Stimulated activated naive CD8-positive, alpha-beta T cell treated with anti-CD3 and anti-CD28 coated beads, Interleukin-15, amount 100 ng/mL, for 72 hours (primary cell): ENCODE measurements around the gene CCDC15.
A peak's percentile ranks its signal among the peaks of the same experiment; 100 is the strongest.
"Not testable (repeated sequence)": the region's sequence is repeated elsewhere in the genome, so short reads cannot be mapped to it uniquely, and the experiment has no call there.

Experiments
- ATAC-seq: fragments of 150-1000 bp; cut with Tn5 transposase; 2 replicates; pipeline ENCODE4 v1.10.0; 2021; ENCODE audit warnings: mild to moderate bottlenecking, moderate library complexity
- DNase-seq, 2 donors: peaks; one replicate each; pipeline ENCODE4 v3.0.0; 2021 to 2022
- H3K27ac Mint-ChIP-seq, 2 donors: one replicate each; pipeline ENCODE4 v1.8.0; 2022; ENCODE audit warnings: mild to moderate bottlenecking in 2 of 2, mixed read lengths in 2 of 2, moderate library complexity in 2 of 2
- H3K27me3 Mint-ChIP-seq: one replicate; pipeline ENCODE4 v1.8.0; 2022; ENCODE audit warnings: mixed read lengths
- H3K4me1 Mint-ChIP-seq: one replicate; pipeline ENCODE4 v1.8.0; 2022; ENCODE audit warnings: mild to moderate bottlenecking, mixed read lengths
- H3K4me3 Mint-ChIP-seq, 2 donors: one replicate each; pipeline ENCODE4 v1.8.0; 2022; ENCODE audit warnings: mild to moderate bottlenecking in 2 of 2, mixed read lengths in 2 of 2, moderate library complexity in 1 of 2
- H3K9me3 Mint-ChIP-seq, 2 donors: one replicate each; pipeline ENCODE4 v1.8.0; 2022; ENCODE audit warnings: mixed read lengths in 2 of 2

Gene CCDC15

GRCh38 chr11:125086633-125087296, 132.8 kb downstream of the CCDC15 start:
- Mint-ChIP-seq H3K27me3 (no peaks in the 10 kb centered on the region), H3K9me3 (no peaks in the 10 kb centered on the region), H3K27ac (peak overlapping the region; percentile 52 to 94), H3K4me3 (no peak overlapping the region), H3K4me1 (peaks cover 7% of the 10 kb centered on the region)
- DNase-seq (no peak), ATAC-seq (no peak)

- H3K9me3 Mint-ChIP-seq, result no peaks in the 10 kb centered on the region
- no peaks in the 10 kb centered on the region for H3K27me3 Mint-ChIP-seq
- ATAC-seq, result no peak
- peaks cover 7% of the 10 kb centered on the region for H3K4me1 Mint-ChIP-seq
- no peak for DNase-seq
- H3K27ac Mint-ChIP-seq, result no peak overlapping the region
- no peak overlapping the region for H3K4me3 Mint-ChIP-seq
Measured at GRCh38 chr11:125088123-125088522, 134.1 kb downstream of the CCDC15 start.

GRCh38 chr11:125088576-125089455, 134.8 kb downstream of the CCDC15 start:
- ATAC-seq (no peak), DNase-seq (no peak)
- H3K27me3 Mint-ChIP-seq, result no peaks in the 10 kb centered on the region
- H3K4me1 Mint-ChIP-seq, result peaks cover 7% of the 10 kb centered on the region
- no peak overlapping the region for H3K27ac Mint-ChIP-seq
- H3K4me3 Mint-ChIP-seq, result no peak overlapping the region
- H3K9me3 Mint-ChIP-seq, result no peaks in the 10 kb centered on the region

GRCh38 chr11:125089481-125089880, 135.5 kb downstream of the CCDC15 start:
- not testable (repeated sequence) for H3K4me1 Mint-ChIP-seq, DNase-seq, H3K27me3 Mint-ChIP-seq, H3K4me3 Mint-ChIP-seq, H3K9me3 Mint-ChIP-seq, ATAC-seq, H3K27ac Mint-ChIP-seq

GRCh38 chr11:125090151-125090550, 136.1 kb downstream of the CCDC15 start:
- not testable (repeated sequence) for ATAC-seq, H3K27me3 Mint-ChIP-seq, H3K9me3 Mint-ChIP-seq, H3K27ac Mint-ChIP-seq, DNase-seq, H3K4me1 Mint-ChIP-seq, H3K4me3 Mint-ChIP-seq

- no peaks in the 10 kb centered on the region for H3K9me3 Mint-ChIP-seq
- DNase-seq (no peak), ATAC-seq (peak; percentile 16)
- peaks cover 7% of the 10 kb centered on the region for H3K4me1 Mint-ChIP-seq
- H3K4me3 Mint-ChIP-seq, result no peak overlapping the region
- H3K27me3 Mint-ChIP-seq, result no peaks in the 10 kb centered on the region
- no peak overlapping the region for H3K27ac Mint-ChIP-seq
Measured at GRCh38 chr11:125090816-125091215, 136.8 kb downstream of the CCDC15 start.
